ENCODE measurements around the gene LST1.

LST1 gene

DNA sequence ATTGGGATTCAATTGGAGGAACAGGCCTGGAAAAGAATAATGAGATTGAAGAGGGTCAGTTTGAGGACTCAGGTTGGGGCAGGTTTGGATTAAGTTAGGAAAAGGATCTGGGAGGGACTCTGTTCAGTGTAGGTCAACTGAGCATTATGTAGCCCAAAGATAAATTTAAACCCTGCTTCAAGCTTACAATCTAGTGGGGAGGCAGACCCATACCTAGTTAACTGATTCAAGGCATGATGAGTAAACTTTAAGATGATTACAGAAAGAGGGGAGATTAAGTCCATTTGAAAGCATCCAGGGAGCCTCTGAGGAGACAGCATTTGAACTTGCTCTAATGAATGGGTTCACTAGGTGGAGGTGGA is 25.4 kb upstream of the LST1 start:
- DNase-seq, result no peak

DNA sequence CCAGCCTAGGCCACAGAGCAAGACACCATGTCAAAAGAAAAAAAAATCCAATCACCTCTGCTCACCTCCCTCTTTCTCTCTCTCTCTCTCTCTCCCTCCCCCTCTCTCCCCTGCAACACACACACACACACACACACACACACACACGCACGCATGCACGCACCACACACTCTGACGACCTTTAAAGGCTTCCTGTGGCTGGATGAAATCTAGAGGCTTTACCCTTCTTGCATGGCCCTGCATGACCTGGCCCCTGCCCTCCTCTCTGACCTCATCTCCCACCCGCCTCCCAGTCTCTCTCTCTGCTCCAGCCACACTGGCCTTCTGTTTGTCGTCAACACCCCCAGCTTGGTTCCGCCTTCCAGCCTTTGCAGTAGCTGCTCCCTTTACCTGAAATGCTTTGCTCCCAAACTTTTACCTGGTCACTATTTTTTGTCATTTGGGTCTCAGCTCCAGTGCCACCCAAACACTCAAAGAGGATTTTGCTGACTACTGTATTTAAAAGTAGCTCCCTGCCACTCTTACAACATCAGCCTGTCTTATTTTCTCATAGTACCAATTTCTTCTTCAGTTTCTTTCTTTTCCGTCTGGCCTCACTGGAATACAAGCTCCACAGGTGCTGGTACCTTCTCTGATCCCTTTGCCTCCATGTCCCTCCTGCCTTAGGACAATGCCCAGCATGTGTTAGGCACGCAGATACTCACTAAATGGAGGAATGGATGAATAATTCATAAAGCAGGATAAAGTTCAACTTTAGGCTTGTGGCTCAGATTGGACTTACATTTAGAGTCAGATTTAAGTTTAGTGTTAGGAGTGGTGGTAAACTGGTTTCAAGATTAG is 18.3 kb upstream of the LST1 start:
- DNase-seq, result no peak

DNA sequence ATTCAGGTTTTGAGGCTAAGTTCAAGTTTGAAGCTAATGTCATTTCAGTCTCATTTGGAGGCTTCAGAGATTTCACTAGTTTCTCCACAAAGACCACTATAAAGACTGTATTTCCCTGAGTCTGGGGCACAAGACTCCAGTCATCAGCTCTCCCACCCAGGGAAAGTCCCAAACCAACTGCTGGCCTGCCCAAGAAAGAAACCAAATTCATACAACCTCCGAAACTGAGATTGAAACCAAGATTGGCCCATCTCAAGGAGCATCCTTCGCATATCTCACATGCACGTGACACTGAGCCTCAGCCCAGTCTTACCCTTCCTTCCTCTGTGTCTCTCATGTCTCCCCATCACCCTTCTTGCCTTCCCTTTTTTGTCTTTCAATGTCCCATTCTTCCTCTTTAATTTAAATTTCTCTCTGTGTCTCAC is 17.5 kb upstream of the LST1 start:
- DNase-seq, result peak; percentile 83

DNA sequence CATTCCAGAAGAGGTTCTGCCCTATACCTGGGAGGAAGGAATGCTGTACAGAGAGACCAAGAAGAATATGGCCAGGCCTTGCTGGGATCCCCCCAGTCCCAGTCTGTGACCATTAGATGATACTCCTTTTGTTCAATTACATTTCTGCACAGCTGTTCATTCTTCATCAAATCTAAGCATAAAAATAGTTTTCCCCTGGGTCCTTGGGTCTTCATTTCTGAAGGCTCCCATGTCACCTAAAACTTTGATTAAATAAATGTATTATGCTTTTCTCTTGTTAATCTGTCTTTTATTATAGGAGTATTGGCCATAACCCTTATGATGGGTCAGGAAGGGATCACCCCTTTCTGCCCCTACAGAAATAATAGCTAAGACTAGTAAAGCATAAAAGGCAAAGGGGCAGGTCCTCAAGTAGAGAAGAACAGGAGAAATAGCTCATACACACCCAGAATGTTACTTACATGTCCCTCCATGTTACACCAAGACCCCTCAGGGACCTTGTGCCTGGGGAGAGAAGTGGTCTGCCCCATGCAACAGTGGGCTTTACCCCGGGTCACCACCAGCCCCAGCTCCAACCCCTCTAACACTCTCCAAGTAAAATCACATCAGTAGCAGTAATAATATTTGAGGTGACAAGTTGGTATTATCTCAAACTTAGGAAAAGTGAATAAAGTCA is 16.1 kb upstream of the LST1 start:
- no peak for DNase-seq

DNA sequence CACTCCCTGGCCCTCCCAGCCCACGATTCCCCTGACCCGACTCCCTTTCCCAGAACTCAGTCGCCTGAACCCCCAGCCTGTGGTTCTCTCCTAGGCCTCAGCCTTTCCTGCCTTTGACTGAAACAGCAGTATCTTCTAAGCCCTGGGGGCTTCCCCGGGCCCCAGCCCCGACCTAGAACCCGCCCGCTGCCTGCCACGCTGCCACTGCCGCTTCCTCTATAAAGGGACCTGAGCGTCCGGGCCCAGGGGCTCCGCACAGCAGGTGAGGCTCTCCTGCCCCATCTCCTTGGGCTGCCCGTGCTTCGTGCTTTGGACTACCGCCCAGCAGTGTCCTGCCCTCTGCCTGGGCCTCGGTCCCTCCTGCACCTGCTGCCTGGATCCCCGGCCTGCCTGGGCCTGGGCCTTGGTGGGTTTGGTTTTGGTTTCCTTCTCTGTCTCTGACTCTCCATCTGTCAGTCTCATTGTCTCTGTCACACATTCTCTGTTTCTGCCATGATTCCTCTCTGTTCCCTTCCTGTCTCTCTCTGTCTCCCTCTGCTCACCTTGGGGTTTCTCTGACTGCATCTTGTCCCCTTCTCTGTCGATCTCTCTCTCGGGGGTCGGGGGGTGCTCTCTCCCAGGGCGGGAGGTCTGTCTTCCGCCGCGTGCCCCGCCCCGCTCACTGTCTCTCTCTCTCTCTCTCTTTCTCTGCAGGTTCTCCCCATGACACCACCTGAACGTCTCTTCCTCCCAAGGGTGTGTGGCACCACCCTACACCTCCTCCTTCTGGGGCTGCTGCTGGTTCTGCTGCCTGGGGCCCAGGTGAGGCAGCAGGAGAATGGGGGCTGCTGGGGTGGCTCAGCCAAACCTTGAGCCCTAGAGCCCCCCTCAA is 13.8 kb upstream of the LST1 start, which contains the start of gene LTA:
LTA (plus strand) TSS at position 249 of the 871 bp plus-strand sequence; CDS start at position 703, 454 bp downstream.
- DNase-seq, result peak; percentile 81

DNA sequence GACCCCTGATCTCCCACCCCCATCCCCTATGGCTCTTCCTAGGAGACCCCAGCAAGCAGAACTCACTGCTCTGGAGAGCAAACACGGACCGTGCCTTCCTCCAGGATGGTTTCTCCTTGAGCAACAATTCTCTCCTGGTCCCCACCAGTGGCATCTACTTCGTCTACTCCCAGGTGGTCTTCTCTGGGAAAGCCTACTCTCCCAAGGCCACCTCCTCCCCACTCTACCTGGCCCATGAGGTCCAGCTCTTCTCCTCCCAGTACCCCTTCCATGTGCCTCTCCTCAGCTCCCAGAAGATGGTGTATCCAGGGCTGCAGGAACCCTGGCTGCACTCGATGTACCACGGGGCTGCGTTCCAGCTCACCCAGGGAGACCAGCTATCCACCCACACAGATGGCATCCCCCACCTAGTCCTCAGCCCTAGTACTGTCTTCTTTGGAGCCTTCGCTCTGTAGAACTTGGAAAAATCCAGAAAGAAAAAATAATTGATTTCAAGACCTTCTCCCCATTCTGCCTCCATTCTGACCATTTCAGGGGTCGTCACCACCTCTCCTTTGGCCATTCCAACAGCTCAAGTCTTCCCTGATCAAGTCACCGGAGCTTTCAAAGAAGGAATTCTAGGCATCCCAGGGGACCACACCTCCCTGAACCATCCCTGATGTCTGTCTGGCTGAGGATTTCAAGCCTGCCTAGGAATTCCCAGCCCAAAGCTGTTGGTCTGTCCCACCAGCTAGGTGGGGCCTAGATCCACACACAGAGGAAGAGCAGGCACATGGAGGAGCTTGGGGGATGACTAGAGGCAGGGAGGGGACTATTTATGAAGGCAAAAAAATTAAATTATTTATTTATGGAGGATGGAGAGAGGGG is 12.6 kb upstream of the LST1 start:
- no peak for DNase-seq

DNA sequence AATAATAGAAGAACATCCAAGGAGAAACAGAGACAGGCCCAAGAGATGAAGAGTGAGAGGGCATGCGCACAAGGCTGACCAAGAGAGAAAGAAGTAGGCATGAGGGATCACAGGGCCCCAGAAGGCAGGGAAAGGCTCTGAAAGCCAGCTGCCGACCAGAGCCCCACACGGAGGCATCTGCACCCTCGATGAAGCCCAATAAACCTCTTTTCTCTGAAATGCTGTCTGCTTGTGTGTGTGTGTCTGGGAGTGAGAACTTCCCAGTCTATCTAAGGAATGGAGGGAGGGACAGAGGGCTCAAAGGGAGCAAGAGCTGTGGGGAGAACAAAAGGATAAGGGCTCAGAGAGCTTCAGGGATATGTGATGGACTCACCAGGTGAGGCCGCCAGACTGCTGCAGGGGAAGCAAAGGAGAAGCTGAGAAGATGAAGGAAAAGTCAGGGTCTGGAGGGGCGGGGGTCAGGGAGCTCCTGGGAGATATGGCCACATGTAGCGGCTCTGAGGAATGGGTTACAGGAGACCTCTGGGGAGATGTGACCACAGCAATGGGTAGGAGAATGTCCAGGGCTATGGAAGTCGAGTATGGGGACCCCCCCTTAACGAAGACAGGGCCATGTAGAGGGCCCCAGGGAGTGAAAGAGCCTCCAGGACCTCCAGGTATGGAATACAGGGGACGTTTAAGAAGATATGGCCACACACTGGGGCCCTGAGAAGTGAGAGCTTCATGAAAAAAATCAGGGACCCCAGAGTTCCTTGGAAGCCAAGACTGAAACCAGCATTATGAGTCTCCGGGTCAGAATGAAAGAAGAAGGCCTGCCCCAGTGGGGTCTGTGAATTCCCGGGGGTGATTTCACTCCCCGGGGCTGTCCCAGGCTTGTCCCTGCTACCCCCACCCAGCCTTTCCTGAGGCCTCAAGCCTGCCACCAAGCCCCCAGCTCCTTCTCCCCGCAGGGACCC is 11.7 kb upstream of the LST1 start:
- DNase-seq, result peak; percentile 63

DNA sequence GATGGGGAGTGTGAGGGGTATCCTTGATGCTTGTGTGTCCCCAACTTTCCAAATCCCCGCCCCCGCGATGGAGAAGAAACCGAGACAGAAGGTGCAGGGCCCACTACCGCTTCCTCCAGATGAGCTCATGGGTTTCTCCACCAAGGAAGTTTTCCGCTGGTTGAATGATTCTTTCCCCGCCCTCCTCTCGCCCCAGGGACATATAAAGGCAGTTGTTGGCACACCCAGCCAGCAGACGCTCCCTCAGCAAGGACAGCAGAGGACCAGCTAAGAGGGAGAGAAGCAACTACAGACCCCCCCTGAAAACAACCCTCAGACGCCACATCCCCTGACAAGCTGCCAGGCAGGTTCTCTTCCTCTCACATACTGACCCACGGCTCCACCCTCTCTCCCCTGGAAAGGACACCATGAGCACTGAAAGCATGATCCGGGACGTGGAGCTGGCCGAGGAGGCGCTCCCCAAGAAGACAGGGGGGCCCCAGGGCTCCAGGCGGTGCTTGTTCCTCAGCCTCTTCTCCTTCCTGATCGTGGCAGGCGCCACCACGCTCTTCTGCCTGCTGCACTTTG is 10.7 kb upstream of the LST1 start, which contains the start of gene TNF:
TNF (plus strand) TSS at position 231 of the 567 bp plus-strand sequence; CDS start at position 408, 177 bp downstream.
- DNase-seq, result peak; percentile 90

DNA sequence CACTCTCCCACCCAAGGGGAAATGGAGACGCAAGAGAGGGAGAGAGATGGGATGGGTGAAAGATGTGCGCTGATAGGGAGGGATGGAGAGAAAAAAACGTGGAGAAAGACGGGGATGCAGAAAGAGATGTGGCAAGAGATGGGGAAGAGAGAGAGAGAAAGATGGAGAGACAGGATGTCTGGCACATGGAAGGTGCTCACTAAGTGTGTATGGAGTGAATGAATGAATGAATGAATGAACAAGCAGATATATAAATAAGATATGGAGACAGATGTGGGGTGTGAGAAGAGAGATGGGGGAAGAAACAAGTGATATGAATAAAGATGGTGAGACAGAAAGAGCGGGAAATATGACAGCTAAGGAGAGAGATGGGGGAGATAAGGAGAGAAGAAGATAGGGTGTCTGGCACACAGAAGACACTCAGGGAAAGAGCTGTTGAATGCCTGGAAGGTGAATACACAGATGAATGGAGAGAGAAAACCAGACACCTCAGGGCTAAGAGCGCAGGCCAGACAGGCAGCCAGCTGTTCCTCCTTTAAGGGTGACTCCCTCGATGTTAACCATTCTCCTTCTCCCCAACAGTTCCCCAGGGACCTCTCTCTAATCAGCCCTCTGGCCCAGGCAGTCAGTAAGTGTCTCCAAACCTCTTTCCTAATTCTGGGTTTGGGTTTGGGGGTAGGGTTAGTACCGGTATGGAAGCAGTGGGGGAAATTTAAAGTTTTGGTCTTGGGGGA is 10.0 kb upstream of the LST1 start:
- DNase-seq, result no peak

DNA sequence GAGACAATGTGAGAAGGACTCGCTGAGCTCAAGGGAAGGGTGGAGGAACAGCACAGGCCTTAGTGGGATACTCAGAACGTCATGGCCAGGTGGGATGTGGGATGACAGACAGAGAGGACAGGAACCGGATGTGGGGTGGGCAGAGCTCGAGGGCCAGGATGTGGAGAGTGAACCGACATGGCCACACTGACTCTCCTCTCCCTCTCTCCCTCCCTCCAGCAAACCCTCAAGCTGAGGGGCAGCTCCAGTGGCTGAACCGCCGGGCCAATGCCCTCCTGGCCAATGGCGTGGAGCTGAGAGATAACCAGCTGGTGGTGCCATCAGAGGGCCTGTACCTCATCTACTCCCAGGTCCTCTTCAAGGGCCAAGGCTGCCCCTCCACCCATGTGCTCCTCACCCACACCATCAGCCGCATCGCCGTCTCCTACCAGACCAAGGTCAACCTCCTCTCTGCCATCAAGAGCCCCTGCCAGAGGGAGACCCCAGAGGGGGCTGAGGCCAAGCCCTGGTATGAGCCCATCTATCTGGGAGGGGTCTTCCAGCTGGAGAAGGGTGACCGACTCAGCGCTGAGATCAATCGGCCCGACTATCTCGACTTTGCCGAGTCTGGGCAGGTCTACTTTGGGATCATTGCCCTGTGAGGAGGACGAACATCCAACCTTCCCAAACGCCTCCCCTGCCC is 9.0 kb upstream of the LST1 start:
- peak; percentile 55 for DNase-seq

DNA sequence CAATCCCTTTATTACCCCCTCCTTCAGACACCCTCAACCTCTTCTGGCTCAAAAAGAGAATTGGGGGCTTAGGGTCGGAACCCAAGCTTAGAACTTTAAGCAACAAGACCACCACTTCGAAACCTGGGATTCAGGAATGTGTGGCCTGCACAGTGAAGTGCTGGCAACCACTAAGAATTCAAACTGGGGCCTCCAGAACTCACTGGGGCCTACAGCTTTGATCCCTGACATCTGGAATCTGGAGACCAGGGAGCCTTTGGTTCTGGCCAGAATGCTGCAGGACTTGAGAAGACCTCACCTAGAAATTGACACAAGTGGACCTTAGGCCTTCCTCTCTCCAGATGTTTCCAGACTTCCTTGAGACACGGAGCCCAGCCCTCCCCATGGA is 8.5 kb upstream of the LST1 start:
- DNase-seq, result no peak

DNA sequence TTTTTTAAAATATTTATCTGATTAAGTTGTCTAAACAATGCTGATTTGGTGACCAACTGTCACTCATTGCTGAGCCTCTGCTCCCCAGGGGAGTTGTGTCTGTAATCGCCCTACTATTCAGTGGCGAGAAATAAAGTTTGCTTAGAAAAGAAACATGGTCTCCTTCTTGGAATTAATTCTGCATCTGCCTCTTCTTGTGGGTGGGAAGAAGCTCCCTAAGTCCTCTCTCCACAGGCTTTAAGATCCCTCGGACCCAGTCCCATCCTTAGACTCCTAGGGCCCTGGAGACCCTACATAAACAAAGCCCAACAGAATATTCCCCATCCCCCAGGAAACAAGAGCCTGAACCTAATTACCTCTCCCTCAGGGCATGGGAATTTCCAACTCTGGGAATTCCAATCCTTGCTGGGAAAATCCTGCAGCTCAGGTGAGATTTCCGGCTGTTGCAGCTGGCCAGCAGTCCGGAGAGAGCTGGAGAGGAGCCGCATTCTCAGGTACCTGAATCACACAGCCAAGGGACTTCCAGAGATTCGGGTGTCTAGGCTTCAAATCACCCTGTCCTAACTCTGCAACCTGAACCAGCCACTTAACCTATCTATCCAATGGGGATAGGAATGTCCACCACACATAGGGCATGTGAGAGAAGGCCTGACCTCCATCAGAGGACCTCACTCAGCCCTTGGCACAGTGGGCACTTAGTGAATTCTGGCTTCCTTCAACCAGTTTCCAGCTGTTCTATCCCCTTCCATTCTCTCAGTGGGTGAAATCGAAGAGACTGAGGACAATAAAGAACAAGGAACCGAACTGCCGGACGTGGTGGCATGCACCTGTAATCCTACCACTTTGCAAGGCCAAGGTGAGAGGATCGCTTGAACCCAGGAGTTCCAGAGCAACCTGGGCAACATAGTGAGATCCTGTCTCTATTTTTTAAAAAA is 7.6 kb upstream of the LST1 start:
- no peak for DNase-seq

DNA sequence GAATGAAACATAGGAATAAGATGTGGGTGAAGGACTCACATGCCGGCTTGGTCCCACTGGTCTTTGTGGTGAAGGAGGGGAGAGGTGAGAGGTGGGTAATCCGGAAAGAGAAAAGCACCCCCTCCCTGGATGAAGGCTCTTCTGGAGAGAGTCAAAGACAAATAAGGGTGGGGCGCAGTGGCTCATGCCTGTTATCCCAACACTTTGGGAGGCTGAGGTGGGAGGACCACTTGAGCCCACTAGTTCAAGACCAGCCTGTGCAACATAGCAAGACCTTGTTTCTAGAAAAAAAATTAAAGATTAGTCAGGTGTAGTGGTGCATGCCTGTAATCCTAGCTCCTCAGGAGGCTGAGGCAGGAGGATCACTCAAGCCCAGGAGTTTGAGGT is 7.0 kb upstream of the LST1 start:
- DNase-seq, result no peak

DNA sequence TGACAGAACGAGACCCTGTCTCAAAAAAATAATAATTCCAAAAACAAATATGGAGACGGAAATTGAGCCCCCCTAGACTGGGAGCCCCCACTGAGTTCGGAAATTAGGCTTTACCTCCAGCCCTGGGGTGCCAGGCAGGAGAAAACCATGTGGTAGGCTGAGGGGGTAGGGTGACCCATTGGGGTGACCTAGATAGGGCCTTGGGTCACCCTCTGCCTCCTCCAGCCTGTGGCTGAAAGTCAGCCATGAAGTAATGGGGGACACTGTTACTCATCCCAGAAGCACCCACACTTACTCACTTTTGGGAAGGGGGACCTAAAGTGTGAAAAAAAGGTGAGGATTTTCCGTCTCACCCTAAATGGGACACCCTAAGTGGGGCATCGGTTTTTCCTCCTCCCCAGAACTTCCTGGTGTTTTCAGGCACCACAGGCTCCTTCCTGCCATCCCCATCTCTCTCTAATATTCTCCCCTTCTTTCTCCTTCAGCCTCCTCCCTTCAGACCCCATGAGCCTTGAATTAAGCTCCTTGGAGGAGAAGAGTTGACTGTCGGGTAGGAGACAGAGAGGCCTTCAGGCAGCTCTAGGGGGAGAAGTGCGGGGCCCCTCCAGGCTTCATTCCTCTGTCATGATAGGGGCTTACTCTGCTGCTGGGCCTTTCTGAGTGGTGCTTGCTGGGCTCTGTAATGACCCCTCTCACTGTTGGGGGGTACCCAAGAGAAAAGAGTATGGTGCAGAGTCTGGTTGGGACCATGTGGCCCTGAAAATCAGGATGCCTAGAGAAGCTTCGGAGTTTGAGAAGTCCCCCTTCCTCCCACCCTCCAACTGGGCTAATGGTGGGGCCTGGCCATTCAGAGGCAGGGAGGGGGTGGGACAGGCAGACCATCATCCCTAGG is 6.3 kb upstream of the LST1 start:
- no peak for DNase-seq

DNA sequence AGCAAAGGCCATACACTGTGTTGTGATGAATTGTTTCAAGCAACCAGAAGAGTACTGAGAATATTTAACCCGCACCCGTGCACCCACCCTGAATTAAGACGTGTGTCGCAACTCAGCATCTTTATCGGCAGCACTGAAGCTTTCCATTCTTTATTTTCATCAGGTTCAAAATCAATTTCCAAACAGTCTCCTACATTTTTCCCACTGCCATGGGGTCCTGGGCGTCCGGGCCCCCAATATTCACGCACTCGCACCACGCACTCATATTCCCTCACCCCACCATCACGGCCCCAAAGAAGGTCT is 5.7 kb upstream of the LST1 start:
- no peak for DNase-seq

DNA sequence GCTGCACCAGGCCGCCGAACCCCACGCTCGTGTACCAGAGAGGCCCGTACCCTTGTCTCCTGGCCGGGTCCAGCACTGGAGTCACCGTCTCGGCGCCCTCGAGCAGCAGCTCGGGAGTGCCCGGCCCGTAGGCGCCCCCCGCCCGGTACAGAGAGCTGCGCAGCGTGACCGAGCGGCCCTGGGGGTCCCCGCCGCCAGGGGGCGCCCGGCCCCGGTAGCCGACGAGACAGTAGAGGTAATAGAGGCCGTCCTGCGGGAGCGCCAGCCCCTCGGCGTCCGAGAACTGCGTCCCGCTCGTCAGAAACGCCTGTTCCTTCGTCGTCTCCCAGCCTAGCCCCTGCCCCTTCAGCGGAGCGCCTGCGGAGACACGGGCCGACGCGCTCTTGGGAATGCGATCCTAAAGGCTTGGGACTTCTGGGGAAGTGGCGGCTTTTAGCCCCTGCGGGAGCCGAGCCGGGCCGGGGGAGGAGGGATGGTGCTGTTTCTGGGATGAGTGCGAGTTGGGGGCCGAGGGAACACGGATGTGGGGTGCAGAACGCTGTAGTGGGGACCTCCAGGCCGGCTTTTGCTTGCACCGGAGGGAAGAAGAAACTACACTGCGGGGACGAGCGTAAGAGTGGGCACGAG is 5.2 kb upstream of the LST1 start:
- peak; percentile 88 for DNase-seq

All from stimulated activated CD4-positive, alpha-beta T cell treated with anti-CD3 and anti-CD28 coated beads, Interleukin-4, amount 100 ng/mL, for 24 hours (primary cell).